Endothelial cell of umbilical vein (primary cell): ENCODE data around the gene SIRPD. TPM values are rescaled to one million over a fixed set of nuclear protein-coding genes. Genes with fewer than 3 reads are reported as not detected.

Experiments used
- BruUV-seq: library from RNA; stranded (reverse); fragments of 400-500 nt; replicated peaks from 2 replicates; lab custom pipeline; 2021; lab: Mats Ljungman, UMichigan
- CTCF ChIA-PET: fragments of 300-600, 350-600 bp; sonication (Branson Sonifier 250); formaldehyde crosslinking; loops from one replicate; lab custom pipeline; 2021; ENCODE audit warnings: antibody characterized with exemption, inconsistent platforms; lab: Charles Lee
- POLR2A ChIA-PET: fragments of 300-600, 350-600 bp; sonication (Branson Sonifier 250); formaldehyde crosslinking; loops from one replicate; lab custom pipeline; 2021; ENCODE audit warnings: antibody characterized with exemption, inconsistent platforms; lab: Charles Lee
- DNase-seq: peaks from one replicate; pipeline ENCODE4 v3.0.0-alpha.2; 2011; ENCODE audit warnings: low read depth, low spot score
- FAIRE-seq: peaks from 2 replicates; lab custom pipeline; 2011; peaks lifted over from hg19 to GRCh38; lab: Jason Lieb, UNC
- H2AFZ ChIP-seq: 2 replicates; pipeline ENCODE4 v1.6.0; 2012; ENCODE audit warnings: low read depth, low read length, control low read depth, inconsistent platforms
- H3K27ac ChIP-seq: 2 replicates; pipeline ENCODE4 v1.5.1; 2011; ENCODE audit warnings: low read depth, mild to moderate bottlenecking, control low read depth, low read length, moderate library complexity; ENCODE audit not compliant: insufficient read depth
- H3K27me3 ChIP-seq, 2 experiments: 2 replicates each; pipeline versions ENCODE4 v1.6.0 to v1.6.1; 2011; ENCODE audit warnings: low read length in 2 of 2, mixed read lengths in 1 of 2; ENCODE audit not compliant: control insufficient read depth in 2 of 2, insufficient read depth in 2 of 2
- H3K36me3 ChIP-seq, 2 experiments: 2 replicates in 1 of 2; 3 replicates in 1 of 2; pipeline ENCODE4 v1.5.1; 2011; ENCODE audit warnings: low read length in 2 of 2, mild to moderate bottlenecking in 1 of 2, moderate library complexity in 1 of 2; ENCODE audit not compliant: control insufficient read depth in 2 of 2, insufficient read depth in 2 of 2; ENCODE audit errors: extremely low read depth in 1 of 2
- H3K4me1 ChIP-seq: 3 replicates; pipeline ENCODE4 v1.5.1; 2011; ENCODE audit warnings: mild to moderate bottlenecking, low read length; ENCODE audit not compliant: control insufficient read depth, insufficient read depth; ENCODE audit errors: extremely low read depth
- H3K4me2 ChIP-seq: 2 replicates; pipeline ENCODE4 v1.6.1; 2011; ENCODE audit warnings: low read length, control low read depth, mixed read lengths; ENCODE audit not compliant: insufficient read depth
- H3K4me3 ChIP-seq, 3 experiments: fragments of 200-600 bp in 1 of 3; sonication (generic), shearing (Covaris generic) in 1 of 3; replicated peaks in 1 of 3; 2 replicates each; pipeline ENCODE4 v1.5.1; 2011 to 2016; ENCODE audit warnings: control low read depth in 3 of 3, low read length in 3 of 3, mild to moderate bottlenecking in 2 of 3, inconsistent platforms in 1 of 3, low read depth in 1 of 3, moderate library complexity in 1 of 3; ENCODE audit not compliant: insufficient read depth in 1 of 3
- H3K79me2 ChIP-seq: 2 replicates; pipeline ENCODE4 v1.6.0; 2012; ENCODE audit warnings: low read length, inconsistent platforms; ENCODE audit not compliant: control insufficient read depth, insufficient read depth
- H3K9ac ChIP-seq: replicated peaks from 2 replicates; pipeline ENCODE3; 2011; ENCODE audit warnings: low read length, control low read depth; ENCODE audit not compliant: insufficient read depth; ENCODE audit errors: extremely low read depth
- H3K9me1 ChIP-seq: replicated peaks from 3 replicates; pipeline ENCODE4 v1.6.0; 2011; ENCODE audit warnings: mild to moderate bottlenecking, low read length; ENCODE audit not compliant: control insufficient read depth, insufficient read depth; ENCODE audit errors: extremely low read depth
- H3K9me3 ChIP-seq: replicated peaks from 2 replicates; pipeline ENCODE4 v1.5.1; 2012; ENCODE audit warnings: low read length, inconsistent platforms; ENCODE audit not compliant: control insufficient read depth, insufficient read depth
- H4K20me1 ChIP-seq: replicated peaks from 2 replicates; pipeline ENCODE3; 2011; ENCODE audit warnings: mild to moderate bottlenecking, low read length; ENCODE audit not compliant: control insufficient read depth, insufficient read depth; ENCODE audit errors: extremely low read depth
- JUN ChIP-seq: IDR thresholded peaks from 2 replicates; pipeline ENCODE4 v1.6.1; 2011; ENCODE audit warnings: borderline replicate concordance, low read depth; ENCODE audit not compliant: insufficient read length, insufficient read depth
- MYC ChIP-seq: IDR thresholded peaks from one replicate; pipeline ENCODE4 v1.6.1; 2011; ENCODE audit warnings: mild to moderate bottlenecking, low read depth, low read length
- dilution Hi-C: fragments of 300-500 bp; cut with MboI; formaldehyde crosslinking; loops from one replicate; pipeline ENCODE4 v1.15.0; 2019; ENCODE audit warnings: low sequenced_read_pairs; ENCODE audit not compliant: extremely low pct_ligation_motif_present
- intact Hi-C: fragments of 100-400 bp; cut with micrococcal nuclease; formaldehyde crosslinking; loops from one replicate; pipeline ENCODE4 v1.10.0; 2022
- polyA plus RNA-seq, 4 experiments: library from polyadenylated mRNA; depleted of rRNA in 3 of 4; stranded (reverse) in 3 of 4; unstranded in 1 of 4; fragments of >200 nt; gene quantifications; 2 replicates each; pipeline versions ENCODE4 v1.2.1 to v1.2.3, GENCODE V29; 2011 to 2012; ENCODE audit warnings: missing spikeins in 1 of 4
- total RNA-seq: library from RNA; stranded (reverse); gene quantifications from 2 replicates; pipeline ENCODE4 v1.2.3, GENCODE V29; 2021
- TF ChIP-seq, protein P1 (sequence below), 2 donors: IDR thresholded peaks; 1 replicate in 1 of 2; 2 replicates in 1 of 2; pipeline ENCODE4 v1.5.1; 2011; ENCODE audit warnings: low read length in 2 of 2, mild to moderate bottlenecking in 2 of 2, moderate library complexity in 2 of 2, control low read depth in 1 of 2, inconsistent platforms in 1 of 2, low read depth in 1 of 2; ENCODE audit not compliant: insufficient read depth in 1 of 2; ENCODE audit errors: extremely low read depth in 1 of 2

The SIRPD gene
- total and polyA plus RNA-seq, 2 donors (not counting 3 experiments of a cell fraction or from before 2014, with no cell fraction given) = not detected

DNA sequence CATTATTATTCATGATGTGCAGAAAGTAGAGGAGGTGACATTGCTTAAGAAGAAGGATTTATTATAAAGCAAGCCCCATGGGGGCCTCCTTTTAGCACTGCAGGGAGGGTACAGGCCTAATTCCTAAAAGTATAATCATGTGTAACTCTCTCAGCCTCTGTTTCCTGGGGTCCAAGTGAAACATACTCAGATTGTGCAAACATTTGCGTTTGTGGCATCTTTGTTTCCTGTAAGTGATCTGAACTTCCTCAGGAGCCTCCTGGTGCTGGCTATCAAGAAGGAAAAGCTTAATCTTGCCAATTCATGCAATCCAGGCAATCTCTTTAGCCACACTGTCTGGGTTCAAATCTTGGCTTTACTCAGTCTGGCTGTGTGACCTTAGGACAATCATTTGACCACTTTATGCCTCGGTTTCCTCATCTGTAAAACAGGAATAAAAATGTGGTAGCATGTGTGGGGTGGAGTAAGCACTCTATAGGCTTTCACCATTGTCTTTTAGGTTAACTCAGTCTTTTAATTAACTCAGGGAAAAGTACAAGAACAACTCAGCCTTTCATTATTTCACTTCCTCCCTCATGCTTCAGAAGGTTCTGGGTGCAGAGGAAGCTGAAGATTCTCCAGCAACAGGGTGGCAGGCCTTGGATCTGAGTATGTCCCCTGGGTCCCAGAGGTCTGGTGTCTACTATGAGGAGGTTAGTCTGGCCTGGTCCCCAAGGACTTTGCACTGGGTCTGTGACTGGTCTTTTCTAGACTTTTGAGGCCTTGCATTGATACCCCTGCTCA lies 65.5 kb downstream of the SIRPD start:
- Histone ChIP-seq H3K4me1 (peaks cover 31% of the 10 kb centered on the region), H2AFZ (peak overlapping the region; percentile 40), H3K36me3 (no peaks in the 10 kb centered on the region), H3K4me2 (peak overlapping the region; percentile 86), H3K9me1 (no peaks in the 10 kb centered on the region), H3K9ac (peak overlapping the region; percentile 85), H3K27me3 (peaks cover 0 to 2% of the 10 kb centered on the region in 2 experiments), H3K4me3 (peak overlapping the region in 1 of 3 experiments; percentile 21), H3K27ac (peak overlapping the region; percentile 90), H4K20me1 (no peaks in the 10 kb centered on the region), H3K9me3 (no peaks in the 10 kb centered on the region), H3K79me2 (no peaks in the 10 kb centered on the region)
- TF ChIP-seq, protein P1, sequence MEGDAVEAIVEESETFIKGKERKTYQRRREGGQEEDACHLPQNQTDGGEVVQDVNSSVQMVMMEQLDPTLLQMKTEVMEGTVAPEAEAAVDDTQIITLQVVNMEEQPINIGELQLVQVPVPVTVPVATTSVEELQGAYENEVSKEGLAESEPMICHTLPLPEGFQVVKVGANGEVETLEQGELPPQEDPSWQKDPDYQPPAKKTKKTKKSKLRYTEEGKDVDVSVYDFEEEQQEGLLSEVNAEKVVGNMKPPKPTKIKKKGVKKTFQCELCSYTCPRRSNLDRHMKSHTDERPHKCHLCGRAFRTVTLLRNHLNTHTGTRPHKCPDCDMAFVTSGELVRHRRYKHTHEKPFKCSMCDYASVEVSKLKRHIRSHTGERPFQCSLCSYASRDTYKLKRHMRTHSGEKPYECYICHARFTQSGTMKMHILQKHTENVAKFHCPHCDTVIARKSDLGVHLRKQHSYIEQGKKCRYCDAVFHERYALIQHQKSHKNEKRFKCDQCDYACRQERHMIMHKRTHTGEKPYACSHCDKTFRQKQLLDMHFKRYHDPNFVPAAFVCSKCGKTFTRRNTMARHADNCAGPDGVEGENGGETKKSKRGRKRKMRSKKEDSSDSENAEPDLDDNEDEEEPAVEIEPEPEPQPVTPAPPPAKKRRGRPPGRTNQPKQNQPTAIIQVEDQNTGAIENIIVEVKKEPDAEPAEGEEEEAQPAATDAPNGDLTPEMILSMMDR (IDR thresholded peaks at IDR 0.05; ENCODE audit: extremely low read depth in 1 of 2, insufficient read depth in 1 of 2, low read depth in 1 of 2, low read length in 2 of 2) = no peak
- TF ChIP-seq JUN = no peak
- no peak for TF ChIP-seq MYC
- ChIA-PET POLR2A (no interaction called here), CTCF (interaction anchor here (1.0 to 5.7 kb wide), 2 partner anchors 11 to 285 kb away, joined by 3 to 77 read pairs; no protein-coding TSS in a partner anchor)
- BruUV-seq = TSS peak; percentile 53
- dilution Hi-C loops (no loop called here), intact Hi-C loops (loop anchor here (1.0 to 10.0 kb wide), 4 partner anchors 11 to 657 kb away; partner anchors contain the start of gene FAM110A)
- FAIRE-seq = peak; percentile 72
- DNase-seq = peak; percentile 63
